HTERT RPE-1 (cell line): Measurements from ENCODE around the gene THSD7B.
"Not testable (repeated sequence)": the region's sequence is repeated elsewhere in the genome, so short reads cannot be mapped to it uniquely, and the experiment has no call there.

Experiments used
- in situ Hi-C: fragments of 300-500 bp; cut with MboI; formaldehyde crosslinking; loops from 4 replicates; pipeline ENCODE4 v1.14.3; 2020; ENCODE audit warnings: low sequenced_read_pairs

The THSD7B gene, protein sequence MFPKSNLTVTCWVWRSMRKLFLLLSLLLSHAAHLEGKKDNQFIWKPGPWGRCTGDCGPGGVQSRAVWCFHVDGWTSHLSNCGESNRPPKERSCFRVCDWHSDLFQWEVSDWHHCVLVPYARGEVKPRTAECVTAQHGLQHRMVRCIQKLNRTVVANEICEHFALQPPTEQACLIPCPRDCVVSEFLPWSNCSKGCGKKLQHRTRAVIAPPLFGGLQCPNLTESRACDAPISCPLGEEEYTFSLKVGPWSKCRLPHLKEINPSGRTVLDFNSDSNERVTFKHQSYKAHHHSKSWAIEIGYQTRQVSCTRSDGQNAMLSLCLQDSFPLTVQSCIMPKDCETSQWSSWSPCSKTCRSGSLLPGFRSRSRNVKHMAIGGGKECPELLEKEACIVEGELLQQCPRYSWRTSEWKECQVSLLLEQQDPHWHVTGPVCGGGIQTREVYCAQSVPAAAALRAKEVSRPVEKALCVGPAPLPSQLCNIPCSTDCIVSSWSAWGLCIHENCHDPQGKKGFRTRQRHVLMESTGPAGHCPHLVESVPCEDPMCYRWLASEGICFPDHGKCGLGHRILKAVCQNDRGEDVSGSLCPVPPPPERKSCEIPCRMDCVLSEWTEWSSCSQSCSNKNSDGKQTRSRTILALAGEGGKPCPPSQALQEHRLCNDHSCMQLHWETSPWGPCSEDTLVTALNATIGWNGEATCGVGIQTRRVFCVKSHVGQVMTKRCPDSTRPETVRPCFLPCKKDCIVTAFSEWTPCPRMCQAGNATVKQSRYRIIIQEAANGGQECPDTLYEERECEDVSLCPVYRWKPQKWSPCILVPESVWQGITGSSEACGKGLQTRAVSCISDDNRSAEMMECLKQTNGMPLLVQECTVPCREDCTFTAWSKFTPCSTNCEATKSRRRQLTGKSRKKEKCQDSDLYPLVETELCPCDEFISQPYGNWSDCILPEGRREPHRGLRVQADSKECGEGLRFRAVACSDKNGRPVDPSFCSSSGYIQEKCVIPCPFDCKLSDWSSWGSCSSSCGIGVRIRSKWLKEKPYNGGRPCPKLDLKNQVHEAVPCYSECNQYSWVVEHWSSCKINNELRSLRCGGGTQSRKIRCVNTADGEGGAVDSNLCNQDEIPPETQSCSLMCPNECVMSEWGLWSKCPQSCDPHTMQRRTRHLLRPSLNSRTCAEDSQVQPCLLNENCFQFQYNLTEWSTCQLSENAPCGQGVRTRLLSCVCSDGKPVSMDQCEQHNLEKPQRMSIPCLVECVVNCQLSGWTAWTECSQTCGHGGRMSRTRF (N-terminal part only)

DNA sequence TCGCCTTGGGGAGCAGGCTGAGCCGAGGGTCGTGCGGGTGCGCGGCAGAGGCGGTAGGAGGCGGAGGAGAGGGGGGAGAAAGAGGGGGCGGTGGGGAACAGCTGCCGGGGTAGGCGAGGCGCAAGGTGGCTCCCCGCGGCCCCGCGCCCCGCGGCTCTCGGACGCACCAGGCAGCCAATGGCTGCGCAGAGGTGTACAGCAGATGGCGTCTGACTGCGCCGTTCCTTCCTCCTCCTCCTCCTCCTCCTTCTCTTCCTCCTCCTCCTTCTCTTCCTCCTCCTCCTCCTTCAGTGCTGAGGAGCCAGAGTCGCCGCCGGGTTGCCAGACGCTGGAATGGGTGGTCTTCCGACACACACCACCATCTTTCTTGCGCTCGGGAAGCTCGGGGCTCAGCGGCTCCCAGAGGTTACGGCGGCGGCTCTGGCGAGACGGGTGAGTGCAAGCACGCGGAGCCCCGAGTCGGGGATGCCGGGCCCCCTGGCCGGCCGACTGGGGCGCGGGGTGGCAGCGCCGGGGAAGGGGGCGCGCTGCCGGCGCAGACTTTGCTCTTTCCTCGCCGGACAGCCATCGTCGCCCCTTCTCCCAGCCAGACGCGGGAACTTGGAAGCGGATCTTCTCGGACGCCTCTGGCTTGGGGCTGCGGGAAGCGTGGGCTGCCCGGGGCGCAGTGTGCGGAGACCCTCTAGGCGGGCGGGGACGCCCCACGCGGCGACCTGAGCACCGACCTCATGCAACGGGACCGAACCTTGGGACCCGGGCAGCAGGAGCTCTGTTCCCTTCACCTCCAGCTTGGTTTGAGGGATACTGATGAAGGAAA is at the start of gene THSD7B:
Gene THSD7B, plus strand, starts transcription at position 290 of the 817 bp plus-strand sequence. CDS start 116,634 bp downstream, outside the sequence.
- in situ Hi-C loops = no loop called here

DNA sequence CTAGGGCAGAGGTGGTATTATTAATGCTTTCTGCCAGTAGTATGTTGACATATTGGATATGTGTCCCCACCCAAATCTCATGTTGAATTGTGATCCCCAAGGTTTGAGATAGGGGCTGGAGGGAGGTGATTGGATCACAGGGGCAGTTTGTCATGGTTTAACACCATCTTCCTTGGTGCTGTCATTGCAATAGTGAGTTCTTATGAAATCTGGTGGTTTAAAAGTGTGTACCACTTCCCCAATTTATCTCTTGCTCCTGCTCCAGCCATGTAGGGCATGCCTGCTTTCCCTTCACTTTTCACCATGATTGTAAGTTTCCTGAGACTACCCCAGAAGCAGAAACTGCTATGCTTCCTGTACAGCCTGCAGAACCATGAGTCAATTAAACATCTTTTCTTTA is 47.1 kb upstream of the THSD7B start:
- in situ Hi-C loops = no loop called here

DNA sequence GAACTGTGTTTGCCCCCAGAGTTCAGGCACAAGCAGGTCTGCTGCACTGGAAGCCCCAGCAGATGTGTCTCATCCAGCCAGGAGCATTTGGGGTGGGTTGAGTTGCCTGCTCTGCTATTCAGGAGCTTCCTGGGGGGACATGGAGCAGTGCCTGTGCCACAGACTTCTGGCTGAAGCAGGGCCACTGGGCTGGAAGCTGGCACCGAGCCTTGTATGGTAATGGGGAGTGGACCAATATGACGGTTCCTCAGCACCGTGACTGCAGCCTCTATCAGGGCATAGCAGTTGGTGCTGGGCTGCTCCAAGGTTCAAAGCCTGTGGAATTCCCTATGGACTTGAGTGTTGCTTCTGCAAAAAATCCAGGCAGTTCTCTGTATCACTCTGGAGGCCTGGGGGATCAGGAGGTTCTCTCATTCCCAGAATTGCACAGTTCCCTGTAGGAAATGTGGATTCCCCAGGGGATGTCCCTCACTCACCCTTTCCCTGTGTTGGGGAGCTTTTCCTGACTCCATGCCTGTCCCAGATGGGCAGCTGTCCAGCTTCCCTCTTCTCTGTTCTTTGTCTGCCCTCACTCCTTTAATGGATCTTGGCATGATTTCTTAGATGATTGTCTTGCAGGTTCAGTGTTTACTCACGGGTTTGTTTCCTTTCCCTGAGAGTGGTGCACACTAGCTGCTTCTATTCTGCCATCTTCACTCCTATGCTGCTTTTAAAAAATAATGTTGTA is 37.2 kb upstream of the THSD7B start:
- in situ Hi-C loops = no loop called here

DNA sequence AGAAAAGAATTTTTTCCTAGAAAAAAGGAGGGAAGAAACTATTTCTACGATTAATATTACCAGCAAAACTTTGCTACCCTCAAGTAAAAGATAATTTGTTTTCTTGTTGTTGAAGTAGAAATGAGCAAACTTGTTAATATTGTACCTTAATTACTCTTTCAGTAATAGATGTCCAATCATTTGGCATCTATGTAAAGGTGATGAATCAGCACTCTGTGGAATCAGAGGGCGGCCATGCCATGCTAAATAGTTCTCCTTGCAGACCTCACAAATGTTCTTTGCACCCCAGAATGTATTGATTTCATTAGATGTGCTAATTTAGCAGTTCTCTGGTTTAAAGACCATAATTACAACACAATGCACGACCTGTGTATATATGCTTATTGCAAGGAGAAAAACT is 29.1 kb upstream of the THSD7B start:
- in situ Hi-C loops = no loop called here

DNA sequence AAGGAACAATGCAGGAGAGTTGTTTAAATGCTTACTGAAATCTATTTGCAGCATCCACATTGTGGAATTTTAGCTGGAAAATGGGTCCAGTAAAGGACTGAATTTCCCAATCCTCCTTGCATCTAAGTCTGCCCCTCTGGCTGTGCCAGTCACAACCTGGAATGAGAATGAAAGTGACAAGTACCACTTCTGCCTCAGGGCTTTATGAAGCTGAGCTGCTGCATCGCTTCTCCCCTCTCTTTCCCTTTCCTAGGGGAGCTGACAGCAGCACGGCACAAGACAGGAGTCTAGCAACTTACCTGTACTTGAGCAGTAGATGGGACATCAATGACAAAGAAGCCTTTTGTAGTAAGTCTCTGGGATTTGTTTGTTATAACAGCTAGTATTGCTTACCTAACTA is 27.3 kb upstream of the THSD7B start:
- in situ Hi-C loops = no loop called here

DNA sequence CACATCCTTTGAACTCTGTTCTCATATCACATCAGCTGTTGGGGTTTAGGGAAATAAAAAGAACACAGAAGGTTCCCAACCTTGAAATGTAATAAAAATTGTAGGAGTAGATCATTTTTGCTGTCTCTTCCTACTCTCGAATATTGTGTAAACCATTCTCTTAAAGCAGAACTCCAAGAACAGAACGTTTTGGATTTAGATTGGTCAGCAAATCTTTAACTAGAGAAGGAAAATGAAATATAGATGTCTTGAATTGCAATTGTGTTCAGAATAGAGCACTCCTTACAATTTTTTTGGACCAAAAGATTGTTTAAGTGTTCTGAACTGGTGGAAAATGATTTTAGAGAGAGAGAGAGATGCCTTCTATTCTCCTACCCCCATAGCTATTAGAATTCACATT is 23.9 kb upstream of the THSD7B start:
- in situ Hi-C loops = no loop called here

DNA sequence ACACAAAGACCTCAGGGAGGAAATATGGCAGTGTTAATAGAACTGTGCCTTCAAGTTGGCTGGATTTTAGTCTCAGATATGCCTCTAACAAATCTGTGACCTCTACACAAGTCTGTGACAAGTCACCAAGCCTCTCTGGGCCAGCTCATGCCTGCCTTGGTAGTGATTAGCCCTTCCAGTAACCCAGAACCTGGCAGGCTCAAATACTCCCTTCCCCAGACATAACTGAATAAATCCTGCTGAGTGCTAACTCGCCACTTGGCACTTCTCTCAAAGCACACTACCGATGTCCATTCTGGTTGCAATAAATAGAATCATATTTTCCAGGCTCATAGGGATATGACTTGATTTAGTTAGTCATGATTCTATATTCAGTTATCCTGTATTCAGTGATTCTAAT is 15.3 kb upstream of the THSD7B start:
- in situ Hi-C loops = no loop called here

DNA sequence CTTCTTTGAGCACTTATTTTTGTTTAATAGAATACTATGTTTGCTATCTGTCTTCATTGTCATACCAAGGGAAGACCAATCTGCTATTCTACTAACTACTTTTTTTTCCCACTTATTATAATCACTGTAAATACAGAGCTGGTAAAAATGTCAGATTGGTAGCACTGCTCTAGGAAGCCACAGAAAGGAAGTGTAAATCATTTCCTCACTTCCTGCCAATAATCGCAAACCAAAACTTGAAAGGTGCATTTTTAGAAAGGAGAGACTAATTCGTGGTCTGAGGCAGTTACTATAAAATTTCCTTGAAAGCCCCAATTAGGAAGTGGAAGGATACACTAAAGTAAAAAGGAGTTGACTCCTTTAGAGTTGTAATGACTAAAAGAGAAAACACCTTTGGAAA is 13.9 kb upstream of the THSD7B start:
- in situ Hi-C loops = no loop called here

DNA sequence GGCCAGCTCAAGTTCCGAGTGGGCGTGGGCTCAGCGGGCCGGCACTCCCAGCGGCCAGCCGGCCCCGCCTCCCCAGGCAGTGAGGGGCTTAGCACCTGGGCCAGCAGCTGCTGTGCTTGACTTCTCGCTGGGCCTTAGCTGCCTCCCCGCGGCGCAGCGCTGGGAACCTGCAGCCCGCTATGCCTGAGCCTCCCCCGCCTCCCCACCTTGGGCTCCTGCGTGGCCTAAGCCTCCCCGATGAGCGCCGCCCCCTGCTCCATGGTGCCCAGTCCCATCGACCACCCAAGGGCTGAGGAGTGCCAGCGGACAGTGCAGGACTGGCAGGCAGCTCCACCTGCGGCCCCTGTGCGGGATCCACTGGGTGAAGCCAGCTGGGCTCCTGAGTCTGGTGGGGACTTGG is 6.8 kb upstream of the THSD7B start:
- in situ Hi-C loops = not testable (repeated sequence)

DNA sequence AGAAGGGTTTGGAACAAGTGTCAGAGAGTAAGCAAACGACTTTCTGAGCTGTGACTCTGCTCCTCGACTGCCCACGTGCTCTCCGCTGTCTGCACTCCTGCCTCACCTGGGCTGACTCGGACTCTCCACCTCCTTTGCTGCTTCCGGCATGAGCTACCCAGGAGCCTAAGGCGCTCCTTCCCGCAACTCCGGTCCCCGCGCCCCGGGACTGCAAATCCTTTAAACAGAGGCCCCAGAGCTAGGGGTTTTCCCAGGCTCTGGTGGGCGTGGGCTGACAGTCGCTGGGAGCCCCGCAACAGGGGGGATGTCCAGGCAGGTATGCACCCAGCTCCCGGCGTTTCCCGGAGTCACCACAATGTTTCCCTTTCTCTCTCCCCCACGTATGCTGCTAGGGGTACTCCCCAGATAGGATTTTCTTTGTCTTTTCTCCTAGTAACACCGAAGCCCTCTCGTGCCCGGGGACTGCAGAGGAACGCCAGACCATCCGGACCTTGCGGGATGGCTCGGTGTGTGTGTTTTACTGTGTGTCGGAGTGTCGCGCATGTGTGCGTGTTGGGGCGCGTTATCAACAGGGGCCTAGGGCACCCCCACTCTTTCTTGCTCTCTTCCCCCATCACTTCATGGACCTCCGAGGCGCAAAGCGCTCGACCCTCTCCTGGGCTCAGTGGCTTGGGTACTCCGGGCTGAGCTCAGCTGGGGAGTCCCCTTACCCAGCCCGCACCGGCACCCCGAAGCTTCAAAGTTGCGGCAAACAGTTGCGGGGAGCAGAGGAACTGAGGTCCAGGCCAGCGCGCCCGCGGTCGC is 691 bp upstream of the THSD7B start:
- in situ Hi-C loops = no loop called here

DNA sequence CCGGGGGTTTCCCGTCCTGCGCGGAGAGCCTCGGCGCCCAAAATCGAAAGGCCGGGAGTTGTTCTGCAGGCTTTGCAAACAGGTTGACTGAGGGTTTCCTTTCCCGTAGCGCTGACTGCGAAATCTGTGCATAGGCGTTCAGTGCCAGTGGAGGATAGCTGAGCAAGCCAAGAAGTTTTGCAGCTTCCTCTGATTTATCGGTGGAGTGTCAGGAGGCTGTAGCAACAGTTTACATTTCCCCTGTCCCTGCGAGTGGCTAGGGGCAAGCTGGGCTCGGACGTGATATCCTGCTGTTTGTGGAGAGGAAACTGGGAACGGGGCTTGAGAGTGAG is 694 bp downstream of the THSD7B start:
- in situ Hi-C loops = no loop called here

DNA sequence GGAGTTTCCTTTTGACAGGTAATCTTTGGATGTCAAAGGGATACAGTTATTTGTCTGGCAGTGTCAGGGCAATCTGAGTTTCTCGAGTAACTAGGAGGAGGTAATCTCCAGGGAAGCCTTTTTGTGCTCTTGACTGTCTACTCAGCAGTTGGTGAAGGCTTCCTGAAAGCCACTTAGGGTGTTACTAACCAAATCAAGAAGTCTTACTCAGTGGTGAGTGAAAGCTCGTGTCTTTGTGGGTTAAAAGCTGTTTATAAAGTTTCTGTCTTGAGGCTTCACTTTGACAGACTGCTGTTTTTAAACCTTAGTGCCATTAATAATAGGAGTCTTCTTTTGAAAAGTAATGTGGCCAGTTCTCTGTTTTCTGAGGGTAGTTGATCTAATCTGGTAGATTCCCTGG is 1.7 kb downstream of the THSD7B start:
- in situ Hi-C loops = no loop called here

DNA sequence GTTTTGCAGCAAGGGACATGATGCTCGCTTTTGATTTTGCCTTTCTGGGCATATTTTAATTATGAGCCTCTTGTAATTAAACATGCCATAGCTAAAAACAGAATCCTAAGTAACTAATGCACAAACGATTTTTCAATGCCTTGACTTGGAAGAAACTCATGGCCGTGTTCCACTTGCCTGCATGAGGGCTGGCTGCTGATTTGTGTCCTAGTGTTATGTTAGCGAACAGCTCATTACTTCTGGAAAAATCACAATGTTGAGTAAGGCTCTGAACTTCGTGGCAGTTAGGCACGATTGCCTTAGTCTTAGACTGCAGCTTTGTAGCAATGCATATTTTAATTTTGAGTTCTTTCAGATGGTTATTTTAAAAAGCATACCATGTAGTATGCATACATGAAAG is 4.5 kb downstream of the THSD7B start:
- in situ Hi-C loops = no loop called here

DNA sequence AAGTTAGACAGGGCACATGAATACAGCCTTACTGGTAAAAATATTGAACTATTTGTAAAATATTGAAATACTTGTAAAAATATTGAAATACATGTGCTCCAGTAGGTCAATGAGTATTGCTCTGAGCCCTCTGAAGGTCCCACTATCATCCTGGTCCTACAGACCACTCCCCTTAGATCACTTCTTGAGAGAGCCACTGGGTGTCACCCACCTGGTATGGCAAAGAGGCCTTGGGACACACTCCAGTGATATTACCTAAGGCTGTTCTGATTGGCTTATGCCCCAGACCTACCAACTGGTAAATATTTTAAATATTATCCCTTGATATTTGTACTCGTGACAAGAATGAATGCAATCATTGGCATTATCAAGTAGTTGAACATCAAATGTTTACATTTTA is 5.0 kb downstream of the THSD7B start:
- in situ Hi-C loops = no loop called here

DNA sequence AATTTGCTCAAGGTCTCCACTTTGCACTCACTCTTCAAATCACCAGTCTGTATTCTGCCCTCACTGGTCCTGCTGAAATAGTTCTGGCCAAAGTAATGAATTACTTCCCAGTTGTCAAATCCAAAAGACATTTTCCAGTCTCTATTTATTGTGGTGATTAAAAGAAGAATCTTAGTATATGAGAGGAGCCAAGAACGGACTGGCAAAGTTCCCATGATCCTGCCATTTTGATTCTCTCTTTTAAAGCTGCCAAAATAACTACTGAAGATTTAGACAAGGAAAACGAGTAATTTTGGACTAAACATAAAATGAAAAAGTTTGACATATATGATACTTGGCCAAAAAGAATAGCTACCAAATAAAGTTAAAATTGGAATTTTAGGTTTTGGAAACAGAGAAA is 12.0 kb downstream of the THSD7B start:
- in situ Hi-C loops = no loop called here

DNA sequence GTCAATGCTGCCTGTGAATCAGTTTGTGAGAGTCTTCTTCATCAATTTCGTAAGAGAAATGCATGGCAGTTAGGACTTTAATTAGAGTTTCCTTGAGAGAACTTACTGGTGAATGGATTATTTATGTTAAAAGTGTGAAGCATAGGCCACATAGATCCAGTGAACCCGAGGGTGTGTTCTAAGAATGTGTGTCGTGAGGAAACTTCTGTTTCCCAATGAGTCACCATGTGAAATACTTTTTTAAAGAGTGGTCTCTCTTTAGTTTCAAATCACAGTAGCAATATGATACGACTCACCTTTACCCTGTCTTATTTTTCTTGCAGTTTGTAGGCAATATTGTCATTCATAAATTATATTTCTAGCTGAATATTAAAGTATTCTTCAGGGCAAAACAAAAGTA is 18.5 kb downstream of the THSD7B start:
- in situ Hi-C loops = no loop called here

DNA sequence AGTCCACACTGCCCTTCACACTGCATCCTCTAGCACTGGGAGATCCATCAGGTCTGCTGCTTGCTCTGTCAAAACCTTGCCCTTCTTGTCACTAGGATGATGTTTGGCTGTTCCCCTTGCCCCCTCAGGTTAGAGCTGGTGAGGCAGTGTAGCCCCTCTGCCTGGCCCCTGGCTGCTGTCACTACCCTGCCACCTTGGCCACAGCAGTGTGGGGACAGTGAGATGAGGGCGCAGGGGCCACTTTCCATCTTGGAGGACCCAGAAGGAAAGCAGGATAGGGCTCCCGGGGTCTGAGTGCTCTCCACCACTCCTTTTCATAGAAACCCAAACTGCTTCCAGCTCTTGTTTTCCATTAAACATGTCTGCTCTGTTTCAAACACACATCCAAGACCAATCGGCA is 19.9 kb downstream of the THSD7B start:
- in situ Hi-C loops = no loop called here

DNA sequence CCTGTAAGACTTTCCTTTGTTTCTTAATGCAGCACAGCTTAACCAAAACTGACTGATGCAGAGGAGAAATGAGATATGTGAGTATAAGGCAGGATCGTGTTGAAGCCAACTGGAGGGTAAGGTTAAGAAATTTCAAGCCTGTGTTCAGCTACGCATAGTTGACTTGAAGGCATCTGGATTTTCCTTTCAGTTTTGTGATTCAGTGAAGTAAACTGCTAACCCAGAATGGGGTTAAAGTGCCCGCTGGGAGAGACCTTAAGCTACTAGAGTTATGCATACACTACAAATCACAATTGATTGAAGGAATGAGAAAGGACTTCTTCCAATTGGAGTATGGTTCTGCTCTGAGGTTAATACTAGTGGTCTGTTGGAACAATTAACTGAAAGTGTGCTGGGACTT is 22.6 kb downstream of the THSD7B start:
- in situ Hi-C loops = no loop called here

DNA sequence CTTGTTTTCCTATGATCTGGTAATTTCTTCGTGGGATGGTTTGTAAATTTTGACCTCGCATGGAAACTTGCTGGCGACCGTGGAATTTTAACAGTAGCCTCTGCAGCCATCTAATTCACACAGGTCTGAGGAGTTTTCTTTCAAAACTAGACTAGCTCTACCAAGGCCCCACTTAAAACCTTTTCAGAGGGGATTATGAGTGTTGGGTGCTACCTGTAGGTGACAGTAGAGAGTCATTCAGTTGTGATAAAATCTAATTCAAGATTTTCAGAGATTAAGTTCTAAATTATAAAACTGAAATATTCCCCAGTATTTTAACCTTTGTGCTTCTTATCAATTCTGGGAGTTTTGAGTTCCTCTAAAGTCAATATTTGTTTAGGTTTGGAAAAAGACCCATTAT is 31.0 kb downstream of the THSD7B start:
- in situ Hi-C loops = no loop called here
